Cardiac muscle cell (in vitro differentiated cells and primary cell): ENCODE measurements around the gene GOLGA1. TPM values are rescaled to one million over a fixed set of nuclear protein-coding genes. Genes with fewer than 3 reads are reported as not detected.

Experiments used
- DNase-seq, 2 donors: peaks; one replicate each; pipeline versions ENCODE4 v3.0.0 to v3.0.0-alpha.2; 2010 to 2017; ENCODE audit warnings: low read depth in 1 of 2, low spot score in 1 of 2
- H3K27ac ChIP-seq: fragments of 200-600 bp; sonication (generic); 2 replicates; pipeline ENCODE4 v1.5.1; 2016
- H3K27me3 ChIP-seq: fragments of 200-600 bp; sonication (generic); 2 replicates; pipeline ENCODE4 v1.6.0; 2016; ENCODE audit warnings: control low read depth
- H3K36me3 ChIP-seq: fragments of 200-600 bp; sonication (generic); 2 replicates; pipeline ENCODE4 v1.5.1; 2016; ENCODE audit warnings: control low read depth
- H3K4me1 ChIP-seq: fragments of 200-600 bp; sonication (generic); 2 replicates; pipeline ENCODE4 v1.8.1; 2017; ENCODE audit warnings: low read depth, mild to moderate bottlenecking, mixed run types
- H3K4me3 ChIP-seq: fragments of 200-600 bp; sonication (generic); 2 replicates; pipeline ENCODE4 v1.5.1; 2016; ENCODE audit warnings: mild to moderate bottlenecking
- H3K9me3 ChIP-seq: fragments of 200-600 bp; sonication (generic); 2 replicates; pipeline ENCODE4 v1.5.1; 2017; ENCODE audit warnings: low read depth, mild to moderate bottlenecking, control low read depth
- CTCF ChIP-seq: IDR thresholded peaks from 2 replicates; pipeline ENCODE4 v1.5.1; 2012; ENCODE audit warnings: low read depth, mild to moderate bottlenecking, low read length
- polyA plus RNA-seq: library from polyadenylated mRNA; unstranded; fragments of >200 nt; fragmentation: Nextera tagmentation; extraction: Ambion mirVana; gene quantifications from 2 replicates; pipeline ENCODE4 v1.2.1, GENCODE V29; 2016
- total RNA-seq: library from RNA; depleted of rRNA; stranded (reverse); fragments of >200 nt; gene quantifications from 2 replicates; pipeline ENCODE4 v1.2.3, GENCODE V29; 2016

GOLGA1 gene
- total and polyA plus RNA-seq, 2 experiments from 2014 or later = 15.0 to 21.1 TPM

DNA sequence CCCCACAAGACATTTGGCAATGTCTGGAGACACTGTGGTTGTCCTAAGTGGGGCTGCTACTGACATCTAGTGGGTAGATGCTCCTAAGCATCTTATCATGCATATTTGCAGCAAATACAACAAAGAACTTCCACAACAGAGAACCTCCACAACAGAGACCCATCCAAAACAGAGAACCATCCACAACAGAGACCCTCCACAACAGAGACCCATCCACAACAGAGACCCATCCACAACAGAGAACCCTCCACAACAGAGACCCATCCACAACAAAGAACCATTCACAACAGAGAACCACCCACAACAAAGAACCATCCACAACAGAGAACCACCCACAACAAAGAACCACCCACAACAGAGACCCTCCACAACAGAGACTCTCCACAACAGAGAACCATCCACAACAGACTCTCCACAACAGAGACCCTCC, 46.1 kb downstream of the GOLGA1 start:
- Histone ChIP-seq H3K27me3 (no peaks in the 10 kb centered on the region), H3K36me3 (peaks cover 33% of the 10 kb centered on the region), H3K9me3 (no peaks in the 10 kb centered on the region), H3K4me3 (no peak overlapping the region), H3K27ac (no peak overlapping the region), H3K4me1 (no peaks in the 10 kb centered on the region)
- DNase-seq = peak; percentile 36 to 72
- peak; percentile 64 for TF ChIP-seq CTCF

DNA sequence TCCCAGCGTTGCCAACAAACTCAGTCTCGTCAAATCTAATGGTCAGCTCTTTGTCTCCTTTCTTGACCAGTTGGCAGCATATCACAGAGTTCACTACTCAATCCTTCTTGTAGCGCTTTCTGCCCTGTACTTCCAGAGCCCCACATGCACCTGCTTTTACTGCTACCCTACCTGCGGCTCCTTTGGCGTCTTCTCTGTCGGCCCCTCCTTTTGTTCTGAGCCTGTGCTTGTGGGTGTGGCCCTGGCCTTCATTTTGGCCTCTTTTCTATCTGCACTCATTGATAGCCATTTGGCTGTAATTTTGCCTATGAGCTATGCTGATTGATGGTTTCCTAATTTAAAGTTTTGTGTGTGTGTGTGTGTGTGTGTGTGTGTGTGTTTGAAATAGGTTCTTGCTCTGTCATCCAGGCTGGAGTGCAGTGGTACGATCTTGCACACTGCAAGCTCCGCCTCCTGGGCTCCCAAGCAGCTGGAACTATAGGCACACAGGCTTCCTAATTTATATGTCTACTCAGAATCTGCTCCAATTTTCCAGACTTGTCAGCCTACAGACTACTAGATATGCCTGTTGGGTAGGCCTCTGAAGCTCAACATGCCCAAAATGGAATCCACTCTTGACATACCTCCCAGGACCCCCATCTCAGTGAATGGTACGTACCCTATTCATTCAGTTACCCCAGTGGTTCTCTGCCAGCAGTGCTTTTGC, 46.7 kb downstream of the GOLGA1 start:
- Histone ChIP-seq H3K27me3 (no peaks in the 10 kb centered on the region), H3K9me3 (no peaks in the 10 kb centered on the region), H3K27ac (no peak overlapping the region), H3K36me3 (peaks cover 34% of the 10 kb centered on the region), H3K4me3 (no peak overlapping the region), H3K4me1 (no peaks in the 10 kb centered on the region)
- TF ChIP-seq CTCF = no peak
- DNase-seq = no peak

DNA sequence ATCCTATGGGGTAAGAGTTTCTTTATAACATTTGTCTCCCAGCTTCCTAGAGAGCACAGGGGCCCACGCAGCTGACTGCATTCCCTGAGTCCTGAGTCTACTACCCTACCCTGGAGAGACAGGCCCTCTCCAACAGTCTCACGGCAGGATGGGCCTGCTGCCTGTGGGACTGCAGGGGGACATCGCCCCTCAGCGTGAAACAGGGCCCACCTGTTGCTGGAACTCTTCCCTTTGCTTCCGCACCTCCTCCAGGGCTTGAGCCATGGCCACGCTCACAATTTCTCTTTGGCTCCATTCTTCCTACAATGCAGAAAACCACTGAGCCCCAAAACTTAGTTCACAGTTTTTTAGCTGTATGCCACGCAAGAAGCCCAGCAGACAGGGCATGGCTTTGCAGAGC, 50.7 kb downstream of the GOLGA1 start:
- Histone ChIP-seq H3K4me1 (no peaks in the 10 kb centered on the region), H3K9me3 (no peaks in the 10 kb centered on the region), H3K27ac (no peak overlapping the region), H3K27me3 (no peaks in the 10 kb centered on the region), H3K36me3 (peaks cover 33% of the 10 kb centered on the region), H3K4me3 (no peak overlapping the region)
- no peak for TF ChIP-seq CTCF
- no peak for DNase-seq

- H3K36me3 ChIP-seq = peaks cover 36% of the 10 kb centered on the region
- no peak for TF ChIP-seq CTCF
Observed at GRCh38 chr9:124889006-124889405, 51.9 kb downstream of the GOLGA1 start.

GRCh38 chr9:124887832-124888231, 53.1 kb downstream of the GOLGA1 start:
- no peak for DNase-seq
- Histone ChIP-seq H3K36me3 (peaks cover 32% of the 10 kb centered on the region), H3K4me1 (no peaks in the 10 kb centered on the region), H3K27ac (no peak overlapping the region), H3K4me3 (no peak overlapping the region), H3K27me3 (no peaks in the 10 kb centered on the region), H3K9me3 (no peaks in the 10 kb centered on the region)
- no peak for TF ChIP-seq CTCF

More at GRCh38 chr9:124889006-124889405, 51.9 kb downstream of the GOLGA1 start:
- H3K4me1 ChIP-seq = no peaks in the 10 kb centered on the region
- DNase-seq = no peak
- H3K27ac ChIP-seq = no peak overlapping the region
- H3K9me3 ChIP-seq = no peaks in the 10 kb centered on the region
- no peaks in the 10 kb centered on the region for H3K27me3 ChIP-seq
- no peak overlapping the region for H3K4me3 ChIP-seq
